HepG2 (cell line): Measurements from ENCODE around the gene SLC9A8. TPM values are rescaled to one million over a fixed set of nuclear protein-coding genes. Genes with fewer than 3 reads are reported as not detected.
A peak's percentile ranks its signal among the peaks of the same experiment; 100 is the strongest.

ENCODE experiments used
- AHR ChIP-seq: IDR thresholded peaks from 2 replicates; pipeline ENCODE4 v1.6.1; 2018; ENCODE audit warnings: missing genetic modification reagents, missing compliant biosample characterization
- BORCS8-MEF2B ChIP-seq: sonication (generic); formaldehyde crosslinking; IDR thresholded peaks from 2 replicates; pipeline ENCODE4 v1.8.0; 2022; ENCODE audit warnings: mild to moderate bottlenecking, missing genetic modification reagents
- DPF2 ChIP-seq: sonication (generic); formaldehyde crosslinking; IDR thresholded peaks from 2 replicates; pipeline ENCODE4 v1.4.0; 2020; ENCODE audit warnings: mild to moderate bottlenecking, low read depth, missing genetic modification reagents, borderline replicate concordance
- FOXA3 ChIP-seq: IDR thresholded peaks from 2 replicates; pipeline ENCODE4 v1.6.1; 2016; ENCODE audit warnings: missing genetic modification reagents, missing compliant biosample characterization
- NFKB2 ChIP-seq: sonication (generic); formaldehyde crosslinking; IDR thresholded peaks from 2 replicates; pipeline ENCODE4 v1.4.0; 2020; ENCODE audit warnings: missing genetic modification reagents, borderline replicate concordance
- NRL ChIP-seq: sonication (generic); formaldehyde crosslinking; IDR thresholded peaks from 2 replicates; pipeline ENCODE4 v1.5.0; 2020; ENCODE audit warnings: missing genetic modification reagents, mild to moderate bottlenecking, moderate library complexity, borderline replicate concordance
- PHF21A ChIP-seq: sonication (generic); formaldehyde crosslinking; IDR thresholded peaks from 2 replicates; pipeline ENCODE4 v1.5.0; 2020; ENCODE audit warnings: mild to moderate bottlenecking, missing genetic modification reagents
- POLR2AphosphoS5 ChIP-seq: IDR thresholded peaks from 2 replicates; pipeline ENCODE4 v1.6.1; 2012; ENCODE audit warnings: low read depth, low read length
- TP53 ChIP-seq: sonication (generic); formaldehyde crosslinking; conservative IDR thresholded peaks from 2 replicates; pipeline ENCODE4 v1.4.0; 2020; ENCODE audit warnings: missing genetic modification reagents
- U2AF2 ChIP-seq: fragments of 200-400 bp; formaldehyde crosslinking; IDR thresholded peaks from 2 replicates; pipeline ENCODE4 v1.6.1; 2017; ENCODE audit warnings: low read depth, mild to moderate bottlenecking, low read length
- ZFP36 ChIP-seq: fragments of 150-350 bp; IDR thresholded peaks from 2 replicates; pipeline ENCODE4 v1.6.1; 2018; ENCODE audit warnings: borderline replicate concordance, low read length, low read depth; ENCODE audit not compliant: partially characterized antibody
- ZFY ChIP-seq: sonication (generic); formaldehyde crosslinking; IDR thresholded peaks from 2 replicates; pipeline ENCODE4 v1.4.0; 2020; ENCODE audit warnings: missing genetic modification reagents
- ZNF230 ChIP-seq: sonication (generic); formaldehyde crosslinking; IDR thresholded peaks from 2 replicates; pipeline ENCODE4 v1.4.0; 2020; ENCODE audit warnings: mild to moderate bottlenecking, missing genetic modification reagents
- ZNF24 ChIP-seq: fragments of 450-650 bp; IDR thresholded peaks from 2 replicates; pipeline ENCODE4 v1.6.1; 2017; ENCODE audit warnings: antibody characterized with exemption, mild to moderate bottlenecking
- ZNF256 ChIP-seq: sonication (generic); formaldehyde crosslinking; conservative IDR thresholded peaks from 2 replicates; pipeline ENCODE4 v1.4.0; 2020; ENCODE audit warnings: missing genetic modification reagents
- ZNF549 ChIP-seq: sonication (generic); formaldehyde crosslinking; IDR thresholded peaks from 2 replicates; pipeline ENCODE4 v1.5.0; 2020; ENCODE audit warnings: missing genetic modification reagents
- ZNF878 ChIP-seq: sonication (generic); formaldehyde crosslinking; IDR thresholded peaks from 2 replicates; pipeline ENCODE4 v1.8.1; 2023; ENCODE audit warnings: mild to moderate bottlenecking, missing genetic modification reagents, moderate library complexity
- ZNF891 ChIP-seq: sonication (generic); formaldehyde crosslinking; IDR thresholded peaks from 2 replicates; pipeline ENCODE4 v1.5.0; 2020; ENCODE audit warnings: mild to moderate bottlenecking, missing genetic modification reagents
- polyA plus RNA-seq, 8 experiments: library from polyadenylated mRNA; depleted of rRNA in 3 of 8; stranded (reverse) in 7 of 8; unstranded in 1 of 8; fragments of >200 nt; fragmentation: Illumina TruSeq in 4 of 8; extraction: Trizol in 4 of 8; gene quantifications; 2 replicates each; pipeline versions ENCODE4 v1.2.1 to v1.2.3, GENCODE V29; 2011 to 2016; ENCODE audit warnings: low read depth in 4 of 8, missing spikeins in 1 of 8, mixed read lengths in 1 of 8; ENCODE audit not compliant: insufficient read depth in 1 of 8
- total RNA-seq, 5 experiments: library from RNA; depleted of rRNA; stranded (reverse); fragments of >200 nt; fragmentation: Illumina TruSeq; extraction: Trizol; gene quantifications; 2 replicates each; pipeline ENCODE4 v1.2.3, GENCODE V29; 2016; ENCODE audit warnings: low read depth in 1 of 5
- TF ChIP-seq, protein P1 (sequence below): sonication (generic); formaldehyde crosslinking; IDR thresholded peaks from 2 replicates; pipeline ENCODE4 v1.4.0; 2020; ENCODE audit warnings: missing genetic modification reagents
- TF ChIP-seq, protein P2 (sequence below): sonication (generic); formaldehyde crosslinking; IDR thresholded peaks from 2 replicates; pipeline ENCODE4 v1.5.0; 2020; ENCODE audit warnings: mild to moderate bottlenecking, low read depth, missing genetic modification reagents, borderline replicate concordance
- TF ChIP-seq, protein P3 (sequence below): sonication (generic); formaldehyde crosslinking; IDR thresholded peaks from 2 replicates; pipeline ENCODE4 v1.4.0; 2020; ENCODE audit warnings: missing genetic modification reagents
- TF ChIP-seq, protein P4 (sequence below): sonication (generic); formaldehyde crosslinking; conservative IDR thresholded peaks from 2 replicates; pipeline ENCODE4 v1.4.0; 2020; ENCODE audit warnings: mild to moderate bottlenecking, missing genetic modification reagents, moderate library complexity
- TF ChIP-seq, protein P5 (sequence below): IDR thresholded peaks from 2 replicates; pipeline ENCODE4 v1.6.1; 2016; ENCODE audit warnings: missing compliant biosample characterization, missing genetic modification reagents, borderline replicate concordance

Gene SLC9A8
- total and polyA plus RNA-seq, 2 of the 13 experiments (the other 11 are each of a cell fraction or from before 2014, with no cell fraction given): 4.1 to 7.4 TPM

DNA sequence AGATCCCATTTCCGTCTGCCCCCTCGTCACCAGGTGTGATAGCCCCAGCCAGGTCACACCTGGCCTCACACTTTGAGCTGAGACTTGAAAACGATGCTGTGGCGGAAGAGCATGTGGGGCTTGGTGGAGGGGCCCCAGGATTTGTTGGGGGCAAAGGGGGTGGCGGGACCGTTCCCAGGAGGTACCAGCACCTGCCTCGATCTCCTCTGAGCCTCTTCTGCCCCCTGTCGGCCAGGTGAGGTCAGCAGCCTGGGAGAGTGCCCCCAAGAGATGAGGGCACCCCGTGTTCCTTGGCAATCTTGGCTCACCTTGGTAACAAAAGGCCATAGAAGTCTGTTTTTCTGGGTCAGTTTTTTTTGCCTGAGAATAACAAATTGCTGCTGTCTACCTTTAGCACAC lies 77.3 kb downstream of the SLC9A8 start (continued):
- TF ChIP-seq, protein P1, sequence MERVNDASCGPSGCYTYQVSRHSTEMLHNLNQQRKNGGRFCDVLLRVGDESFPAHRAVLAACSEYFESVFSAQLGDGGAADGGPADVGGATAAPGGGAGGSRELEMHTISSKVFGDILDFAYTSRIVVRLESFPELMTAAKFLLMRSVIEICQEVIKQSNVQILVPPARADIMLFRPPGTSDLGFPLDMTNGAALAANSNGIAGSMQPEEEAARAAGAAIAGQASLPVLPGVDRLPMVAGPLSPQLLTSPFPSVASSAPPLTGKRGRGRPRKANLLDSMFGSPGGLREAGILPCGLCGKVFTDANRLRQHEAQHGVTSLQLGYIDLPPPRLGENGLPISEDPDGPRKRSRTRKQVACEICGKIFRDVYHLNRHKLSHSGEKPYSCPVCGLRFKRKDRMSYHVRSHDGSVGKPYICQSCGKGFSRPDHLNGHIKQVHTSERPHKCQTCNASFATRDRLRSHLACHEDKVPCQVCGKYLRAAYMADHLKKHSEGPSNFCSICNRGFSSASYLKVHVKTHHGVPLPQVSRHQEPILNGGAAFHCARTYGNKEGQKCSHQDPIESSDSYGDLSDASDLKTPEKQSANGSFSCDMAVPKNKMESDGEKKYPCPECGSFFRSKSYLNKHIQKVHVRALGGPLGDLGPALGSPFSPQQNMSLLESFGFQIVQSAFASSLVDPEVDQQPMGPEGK (CRISPR knock-in tag): 0 out of 2 replicates have a peak, but pooled peaks have one; percentile 17
- TF ChIP-seq TP53 (CRISPR knock-in tag): no peak
- TF ChIP-seq FOXA3 (CRISPR knock-in tag): no peak
- TF ChIP-seq NRL (CRISPR knock-in tag): no peak
- no peak for TF ChIP-seq U2AF2
- TF ChIP-seq POLR2AphosphoS5: no peak
- TF ChIP-seq ZNF256 (CRISPR knock-in tag): no peak
- no peak for TF ChIP-seq NFKB2 (CRISPR knock-in tag)
- no peak for TF ChIP-seq ZNF230
- TF ChIP-seq, protein P2, sequence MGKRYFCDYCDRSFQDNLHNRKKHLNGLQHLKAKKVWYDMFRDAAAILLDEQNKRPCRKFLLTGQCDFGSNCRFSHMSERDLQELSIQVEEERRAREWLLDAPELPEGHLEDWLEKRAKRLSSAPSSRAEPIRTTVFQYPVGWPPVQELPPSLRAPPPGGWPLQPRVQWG (CRISPR knock-in tag): no peak
- TF ChIP-seq ZNF549 (CRISPR knock-in tag): no peak
- no peak for TF ChIP-seq DPF2 (CRISPR knock-in tag)
- TF ChIP-seq ZNF891 (CRISPR knock-in tag): no peak
- TF ChIP-seq AHR (CRISPR knock-in tag): no peak
- no peak for TF ChIP-seq ZFY
- TF ChIP-seq ZFP36: no peak
- 0 out of 2 replicates have a peak, but pooled peaks have one; percentile 11 for TF ChIP-seq BORCS8-MEF2B
- TF ChIP-seq ZNF24: no peak
- no peak for TF ChIP-seq ZNF878 (CRISPR knock-in tag)
- no peak for TF ChIP-seq PHF21A
- TF ChIP-seq, protein P3, sequence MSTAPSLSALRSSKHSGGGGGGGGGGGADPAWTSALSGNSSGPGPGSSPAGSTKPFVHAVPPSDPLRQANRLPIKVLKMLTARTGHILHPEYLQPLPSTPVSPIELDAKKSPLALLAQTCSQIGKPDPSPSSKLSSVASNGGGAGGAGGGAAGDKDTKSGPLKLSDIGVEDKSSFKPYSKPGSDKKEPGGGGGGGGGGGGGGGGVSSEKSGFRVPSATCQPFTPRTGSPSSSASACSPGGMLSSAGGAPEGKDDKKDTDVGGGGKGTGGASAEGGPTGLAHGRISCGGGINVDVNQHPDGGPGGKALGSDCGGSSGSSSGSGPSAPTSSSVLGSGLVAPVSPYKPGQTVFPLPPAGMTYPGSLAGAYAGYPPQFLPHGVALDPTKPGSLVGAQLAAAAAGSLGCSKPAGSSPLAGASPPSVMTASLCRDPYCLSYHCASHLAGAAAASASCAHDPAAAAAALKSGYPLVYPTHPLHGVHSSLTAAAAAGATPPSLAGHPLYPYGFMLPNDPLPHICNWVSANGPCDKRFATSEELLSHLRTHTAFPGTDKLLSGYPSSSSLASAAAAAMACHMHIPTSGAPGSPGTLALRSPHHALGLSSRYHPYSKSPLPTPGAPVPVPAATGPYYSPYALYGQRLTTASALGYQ (CRISPR knock-in tag): no peak
- TF ChIP-seq, protein P4, sequence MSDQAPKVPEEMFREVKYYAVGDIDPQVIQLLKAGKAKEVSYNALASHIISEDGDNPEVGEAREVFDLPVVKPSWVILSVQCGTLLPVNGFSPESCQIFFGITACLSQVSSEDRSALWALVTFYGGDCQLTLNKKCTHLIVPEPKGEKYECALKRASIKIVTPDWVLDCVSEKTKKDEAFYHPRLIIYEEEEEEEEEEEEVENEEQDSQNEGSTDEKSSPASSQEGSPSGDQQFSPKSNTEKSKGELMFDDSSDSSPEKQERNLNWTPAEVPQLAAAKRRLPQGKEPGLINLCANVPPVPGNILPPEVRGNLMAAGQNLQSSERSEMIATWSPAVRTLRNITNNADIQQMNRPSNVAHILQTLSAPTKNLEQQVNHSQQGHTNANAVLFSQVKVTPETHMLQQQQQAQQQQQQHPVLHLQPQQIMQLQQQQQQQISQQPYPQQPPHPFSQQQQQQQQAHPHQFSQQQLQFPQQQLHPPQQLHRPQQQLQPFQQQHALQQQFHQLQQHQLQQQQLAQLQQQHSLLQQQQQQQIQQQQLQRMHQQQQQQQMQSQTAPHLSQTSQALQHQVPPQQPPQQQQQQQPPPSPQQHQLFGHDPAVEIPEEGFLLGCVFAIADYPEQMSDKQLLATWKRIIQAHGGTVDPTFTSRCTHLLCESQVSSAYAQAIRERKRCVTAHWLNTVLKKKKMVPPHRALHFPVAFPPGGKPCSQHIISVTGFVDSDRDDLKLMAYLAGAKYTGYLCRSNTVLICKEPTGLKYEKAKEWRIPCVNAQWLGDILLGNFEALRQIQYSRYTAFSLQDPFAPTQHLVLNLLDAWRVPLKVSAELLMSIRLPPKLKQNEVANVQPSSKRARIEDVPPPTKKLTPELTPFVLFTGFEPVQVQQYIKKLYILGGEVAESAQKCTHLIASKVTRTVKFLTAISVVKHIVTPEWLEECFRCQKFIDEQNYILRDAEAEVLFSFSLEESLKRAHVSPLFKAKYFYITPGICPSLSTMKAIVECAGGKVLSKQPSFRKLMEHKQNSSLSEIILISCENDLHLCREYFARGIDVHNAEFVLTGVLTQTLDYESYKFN (CRISPR knock-in tag): no peak
- TF ChIP-seq, protein P5, sequence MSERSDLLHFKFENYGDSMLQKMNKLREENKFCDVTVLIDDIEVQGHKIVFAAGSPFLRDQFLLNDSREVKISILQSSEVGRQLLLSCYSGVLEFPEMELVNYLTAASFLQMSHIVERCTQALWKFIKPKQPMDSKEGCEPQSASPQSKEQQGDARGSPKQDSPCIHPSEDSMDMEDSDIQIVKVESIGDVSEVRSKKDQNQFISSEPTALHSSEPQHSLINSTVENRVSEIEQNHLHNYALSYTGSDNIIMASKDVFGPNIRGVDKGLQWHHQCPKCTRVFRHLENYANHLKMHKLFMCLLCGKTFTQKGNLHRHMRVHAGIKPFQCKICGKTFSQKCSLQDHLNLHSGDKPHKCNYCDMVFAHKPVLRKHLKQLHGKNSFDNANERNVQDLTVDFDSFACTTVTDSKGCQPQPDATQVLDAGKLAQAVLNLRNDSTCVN (CRISPR knock-in tag): no peak
